Activated CD8-positive, alpha-beta memory T cell treated with anti-CD3 and anti-CD28 coated beads for 48 hours (primary cell): ENCODE results near the gene PPP3R1.

Experiments used
- DNase-seq, 3 experiments: peaks; one replicate each; pipeline ENCODE4 v3.0.0-alpha.2; 2020; ENCODE audit warnings: low read depth in 2 of 3, low spot score in 2 of 3

PPP3R1 gene

GRCh38 chr2:68258851-68259250 is 6.5 kb upstream of the PPP3R1 start:
- no peak for DNase-seq

GRCh38 chr2:68256093-68256450 is 3.7 kb upstream of the PPP3R1 start:
- no peak for DNase-seq

DNA sequence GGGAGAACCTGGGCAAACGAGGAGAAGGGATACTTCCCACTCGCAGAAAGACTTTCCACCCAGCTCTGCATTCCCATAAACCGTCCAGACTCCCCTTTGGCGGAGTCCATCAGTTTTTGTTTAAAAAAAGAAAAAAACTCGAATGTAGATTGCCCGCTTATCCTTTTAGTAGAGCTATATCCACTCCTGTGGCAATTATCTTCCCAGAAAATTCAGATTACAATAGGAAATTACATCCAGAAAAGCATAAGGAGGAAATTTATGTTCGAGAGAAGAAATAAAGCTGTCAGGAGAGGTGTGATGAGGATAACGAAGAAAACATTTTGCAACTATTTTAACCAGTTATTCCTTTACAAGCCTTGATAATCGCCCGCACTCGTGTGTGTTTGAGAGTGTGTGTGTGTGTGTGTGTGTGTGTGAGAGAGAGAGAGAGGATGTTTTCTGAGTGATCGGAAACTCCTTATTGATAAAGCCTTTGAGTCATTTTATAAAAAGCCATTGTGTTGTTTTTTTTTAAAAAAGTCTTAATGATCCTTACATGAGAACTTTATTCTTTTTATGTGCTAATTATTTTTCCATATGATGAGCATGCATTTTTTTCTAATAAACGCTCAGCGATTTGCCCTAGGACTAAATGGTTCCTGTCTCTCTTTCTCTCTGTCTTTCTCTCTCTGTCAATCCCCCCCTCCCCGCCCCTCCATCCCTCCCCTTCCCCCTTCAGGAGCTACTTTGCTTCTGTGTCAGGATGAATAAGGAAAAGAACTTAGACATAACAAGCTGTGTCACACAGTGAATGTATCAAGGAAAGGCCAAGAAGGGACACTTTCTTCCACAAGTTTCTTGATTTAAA is 1.1 kb upstream of the PPP3R1 start:
- no peak for DNase-seq

DNA sequence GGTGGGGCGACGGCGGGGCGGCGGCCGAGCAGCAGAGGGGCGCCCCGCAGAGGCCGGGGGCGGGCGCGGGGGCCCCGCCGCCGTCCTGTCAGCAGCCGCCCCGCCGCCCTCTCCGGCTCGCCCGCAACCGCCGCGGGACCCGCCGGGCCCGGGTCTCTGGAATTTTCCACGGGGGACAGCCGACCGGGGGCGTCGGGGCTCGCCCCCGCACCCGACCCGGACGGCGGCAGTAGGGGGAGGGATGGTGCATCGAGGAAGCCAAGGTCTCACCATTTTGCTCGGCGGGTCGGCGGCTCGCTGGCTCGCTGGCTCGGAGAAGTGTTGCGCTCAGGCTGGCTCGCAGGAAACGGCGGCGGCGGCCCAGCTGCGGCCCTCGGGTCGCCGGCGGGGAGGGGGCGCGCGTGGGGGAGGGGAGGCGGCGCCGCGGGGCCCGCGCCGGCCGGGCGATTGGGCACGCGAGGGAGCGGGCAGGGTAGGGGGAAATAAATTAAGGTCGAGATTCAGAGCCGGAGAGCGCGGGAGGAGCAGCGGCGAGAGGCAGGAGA is 405 bp downstream of the PPP3R1 start:
- peak in 1 of 3 experiments; percentile 5 for DNase-seq

DNA sequence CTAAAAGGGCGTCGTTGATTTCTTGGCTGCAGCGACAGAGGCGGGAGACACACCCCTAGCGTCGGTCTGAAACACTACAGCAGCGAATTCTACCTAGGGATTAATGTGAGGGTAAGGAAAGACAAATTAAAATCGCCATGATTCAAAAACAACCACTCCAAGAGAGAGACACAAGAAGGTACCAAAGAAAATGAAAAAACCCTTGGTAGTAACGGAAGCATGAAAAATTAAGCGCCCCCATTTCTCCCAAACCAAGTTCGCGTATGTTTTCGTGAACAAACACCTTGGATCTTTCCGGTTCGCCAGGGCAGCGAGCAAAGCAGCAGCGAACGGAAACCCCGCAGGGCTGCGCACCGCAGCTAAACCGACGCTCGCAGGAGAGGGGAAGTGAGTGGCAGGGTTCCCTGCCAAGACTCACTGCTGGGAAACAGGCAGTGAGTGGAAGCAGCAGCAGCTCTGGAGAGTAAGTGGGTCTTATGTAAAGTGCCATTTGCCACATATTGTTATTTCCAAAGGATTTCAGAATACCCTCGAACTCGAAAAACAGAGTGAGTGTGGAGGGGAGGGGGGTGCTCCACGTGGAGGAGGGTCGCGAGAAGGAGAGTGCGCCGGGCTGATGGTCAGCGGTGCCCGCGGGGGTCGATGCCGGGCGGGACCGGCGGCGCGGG is 1.0 kb downstream of the PPP3R1 start:
- peak; percentile 12 to 47 (median 45) for DNase-seq

DNA sequence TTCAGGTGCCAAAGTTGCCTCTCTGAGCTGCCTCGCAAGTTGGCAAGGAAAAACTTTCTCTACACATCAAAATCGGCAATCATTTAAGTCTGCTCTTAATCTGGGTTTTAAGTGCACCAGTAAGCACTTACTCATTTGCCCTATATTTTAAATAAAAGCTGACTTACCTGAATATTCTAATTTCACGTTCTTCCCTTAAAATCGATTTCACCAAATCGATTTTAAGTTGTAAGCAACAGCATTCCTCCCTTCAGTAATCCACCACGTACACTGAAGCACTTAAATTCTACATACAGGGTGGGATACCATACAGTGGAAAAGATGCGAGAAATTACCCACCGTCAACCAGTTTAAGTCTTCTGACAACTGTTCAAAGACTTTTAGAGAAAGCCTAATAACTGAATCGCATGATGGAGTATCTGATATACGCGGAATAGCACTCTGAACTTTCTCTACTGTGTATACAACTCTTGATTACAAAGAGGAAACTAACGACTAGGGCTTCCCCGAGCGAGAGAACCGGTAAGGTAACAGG is 1.6 kb downstream of the PPP3R1 start:
- no peak for DNase-seq

GRCh38 chr2:68250196-68250595 is 2.1 kb downstream of the PPP3R1 start:
- DNase-seq: no peak

GRCh38 chr2:68248806-68249205 is 3.5 kb downstream of the PPP3R1 start:
- DNase-seq: no peak

GRCh38 chr2:68248361-68248760 is 4.0 kb downstream of the PPP3R1 start:
- DNase-seq: no peak

DNA sequence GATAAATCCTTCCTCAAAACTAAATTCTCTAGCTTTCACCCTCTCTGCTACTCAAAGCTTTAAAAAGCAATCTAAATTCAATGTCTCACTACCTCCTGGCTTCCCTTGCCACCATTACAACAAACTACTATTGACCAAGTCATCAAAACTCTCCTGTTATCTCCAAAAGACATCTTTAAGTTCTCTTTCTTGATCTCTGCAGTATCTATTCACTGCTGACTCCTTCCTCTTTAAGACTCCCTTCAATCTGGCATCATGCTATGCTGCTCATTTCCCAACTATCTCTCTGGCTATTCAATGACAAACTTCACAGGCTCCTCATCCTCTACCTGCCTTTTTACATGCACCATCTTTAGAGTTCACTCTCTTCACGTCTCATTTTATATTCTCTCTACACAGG is 5.9 kb downstream of the PPP3R1 start:
- no peak for DNase-seq

- no peak for DNase-seq
These were observed 6.7 kb downstream of the PPP3R1 start for GRCh38 chr2:68245672-68246071.

GRCh38 chr2:68245066-68245465 is 7.3 kb downstream of the PPP3R1 start:
- DNase-seq: no peak

DNA sequence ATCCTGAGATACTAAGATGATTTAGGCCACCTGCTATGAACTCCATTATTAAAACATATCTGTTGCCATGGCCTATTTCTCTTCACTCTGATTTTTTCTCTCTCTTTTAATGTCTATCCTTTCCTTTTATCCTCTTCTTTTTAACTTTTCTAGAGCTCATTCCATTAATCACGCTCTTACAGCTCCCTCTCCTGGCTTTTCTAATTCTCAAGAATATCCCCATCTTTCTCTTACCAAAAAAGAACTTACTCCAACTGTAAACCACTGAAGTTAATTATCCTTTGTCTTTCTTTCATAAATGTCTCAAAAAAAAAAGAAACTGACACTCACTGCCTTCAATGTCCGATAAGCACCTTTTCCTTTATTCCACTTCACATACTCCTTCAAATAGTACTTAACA is 7.9 kb downstream of the PPP3R1 start:
- DNase-seq: no peak

- no peak for DNase-seq
These were observed 10.6 kb downstream of the PPP3R1 start for GRCh38 chr2:68241732-68242131.

GRCh38 chr2:68240446-68240845 is 11.9 kb downstream of the PPP3R1 start:
- DNase-seq: no peak

DNA sequence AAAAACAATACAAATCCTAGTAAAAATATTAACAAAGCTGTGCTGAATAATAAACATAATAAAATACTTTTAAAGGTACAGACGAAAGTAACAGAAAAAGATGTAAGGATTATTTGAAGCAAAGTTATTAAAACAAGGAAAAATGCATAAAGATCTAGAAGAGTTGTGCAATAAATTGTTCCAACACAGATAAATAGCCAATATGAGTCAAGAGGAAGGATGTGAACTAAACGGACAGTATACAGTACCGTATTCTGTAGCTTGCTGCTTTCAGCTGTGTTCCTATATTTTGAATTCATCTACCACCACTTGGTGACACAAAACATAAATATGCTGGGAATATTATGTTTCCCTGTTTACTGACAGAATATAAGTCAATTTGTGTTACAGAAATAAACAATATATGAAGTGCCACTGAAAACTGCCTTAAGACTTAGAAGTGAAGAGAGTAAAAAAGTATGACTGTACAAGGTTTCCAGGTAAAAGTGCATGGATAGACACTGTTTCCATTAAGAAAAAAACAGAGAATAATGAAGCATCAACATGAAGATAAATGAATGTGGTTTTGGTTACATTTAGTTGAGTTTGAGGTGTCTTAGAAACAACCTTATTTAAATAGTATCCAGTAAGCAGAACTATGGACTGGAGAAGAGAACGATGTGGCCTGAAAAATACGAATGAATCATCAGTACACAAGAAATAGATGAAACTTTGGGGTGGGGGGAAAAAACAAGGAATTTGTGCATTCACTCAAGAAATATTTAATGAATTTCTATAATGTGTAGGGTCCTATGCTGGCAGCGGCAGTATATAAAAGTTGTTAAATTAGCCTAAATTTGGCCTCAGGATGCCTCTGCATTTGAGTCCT is 13.1 kb downstream of the PPP3R1 start:
- DNase-seq: no peak

GRCh38 chr2:68237976-68238580 is 14.3 kb downstream of the PPP3R1 start:
- no peak for DNase-seq

- DNase-seq: no peak
These were observed 14.9 kb downstream of the PPP3R1 start for GRCh38 chr2:68237404-68237803.

DNA sequence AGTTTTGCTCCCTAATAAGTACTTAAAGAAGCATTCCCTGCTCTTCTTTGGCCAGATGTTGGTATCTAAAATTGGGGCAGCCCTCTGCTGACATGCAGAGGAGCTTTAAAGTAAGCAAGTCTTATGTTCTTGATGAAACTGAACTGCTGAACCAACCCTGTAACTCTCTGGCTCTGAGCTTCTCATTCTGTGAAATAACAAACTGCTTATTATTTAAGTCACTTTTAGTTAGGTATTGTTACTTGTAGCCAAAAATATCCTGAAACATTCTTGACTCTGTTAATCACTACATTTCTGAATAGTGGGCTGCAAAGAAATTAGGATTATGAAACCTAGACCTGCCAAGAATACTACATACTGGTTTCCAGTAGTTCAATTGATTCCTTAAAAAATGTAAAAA is 15.5 kb downstream of the PPP3R1 start:
- no peak for DNase-seq

GRCh38 chr2:68236103-68236734 is 16.1 kb downstream of the PPP3R1 start:
- no peak for DNase-seq
